NCI-H1417 treated with DMSO at 0.1 percent for 48 hours (cell line): Measurements from ENCODE around the gene LINGO1.

Experiments used
- DNase-seq: peaks from one replicate; lab custom pipeline; 2025; lab: John Stamatoyannopoulos, UW

LINGO1 gene

GRCh38 chr15:77592758-77593157 lies 40.0 kb downstream of the LINGO1 start:
- no peak for DNase-seq

- DNase-seq, result no peak
Observed at GRCh38 chr15:77591968-77592613, 40.6 kb downstream of the LINGO1 start.

GRCh38 chr15:77589839-77590238 lies 42.9 kb downstream of the LINGO1 start:
- DNase-seq, result no peak

GRCh38 chr15:77588126-77588525 lies 44.6 kb downstream of the LINGO1 start:
- no peak for DNase-seq

- DNase-seq, result no peak
Observed at GRCh38 chr15:77584691-77585090, 48.0 kb downstream of the LINGO1 start.

GRCh38 chr15:77584201-77584600 lies 48.5 kb downstream of the LINGO1 start:
- DNase-seq, result no peak

GRCh38 chr15:77582763-77583162 lies 49.9 kb downstream of the LINGO1 start:
- no peak for DNase-seq

- DNase-seq, result no peak
Observed at GRCh38 chr15:77581896-77582569, 50.7 kb downstream of the LINGO1 start.

- DNase-seq, result no peak
Observed at GRCh38 chr15:77580996-77581682, 51.6 kb downstream of the LINGO1 start.

GRCh38 chr15:77579498-77580188 lies 53.1 kb downstream of the LINGO1 start:
- DNase-seq, result no peak

GRCh38 chr15:77578641-77579372 lies 53.9 kb downstream of the LINGO1 start:
- DNase-seq, result no peak

- no peak for DNase-seq
Observed at GRCh38 chr15:77577366-77577950, 55.3 kb downstream of the LINGO1 start.

- DNase-seq, result no peak
Observed at GRCh38 chr15:77576538-77576937, 56.2 kb downstream of the LINGO1 start.

GRCh38 chr15:77575203-77575934 lies 57.3 kb downstream of the LINGO1 start:
- no peak for DNase-seq

- DNase-seq, result no peak
Observed at GRCh38 chr15:77574521-77575202, 58.0 kb downstream of the LINGO1 start.

GRCh38 chr15:77573802-77574201 lies 58.9 kb downstream of the LINGO1 start:
- DNase-seq, result no peak

- no peak for DNase-seq
Observed at GRCh38 chr15:77572186-77572585, 60.5 kb downstream of the LINGO1 start.

- DNase-seq, result no peak
Observed at GRCh38 chr15:77571741-77572140, 61.0 kb downstream of the LINGO1 start.

- no peak for DNase-seq
Observed at GRCh38 chr15:77571181-77571580, 61.5 kb downstream of the LINGO1 start.

- no peak for DNase-seq
Observed at GRCh38 chr15:77569729-77570125, 63.0 kb downstream of the LINGO1 start.
